Lower leg skin (tissue), 4 donors: ENCODE measurements around the gene OR4K1. TPM values are rescaled to one million over a fixed set of nuclear protein-coding genes. Genes with fewer than 3 reads are reported as not detected.

Experiments
- DNase-seq, 2 donors: peaks; one replicate each; pipeline ENCODE4 v3.0.0-alpha.2; 2019; ENCODE audit warnings: low spot score in 2 of 2
- H3K4me3 ChIP-seq: fragments of 200-600 bp; sonication (generic); 2 replicates; pipeline ENCODE4 v1.5.1; 2017; ENCODE audit warnings: mild to moderate bottlenecking, low read depth; ENCODE audit not compliant: poor library complexity, severe bottlenecking
- POLR2A ChIP-seq, 2 donors: fragments of 450-650 bp; IDR thresholded peaks; one replicate each; pipeline ENCODE4 v1.6.1; 2016 to 2017; ENCODE audit warnings: antibody characterized with exemption in 2 of 2, mild to moderate bottlenecking in 1 of 2, moderate library complexity in 1 of 2
- WGBS, 2 donors: methylation state at CpG; one replicate each; pipeline ENCODE4 v1.1.5; 2018; 5-methylcytosine and 5-hydroxymethylcytosine counted together
- intact Hi-C: fragments of 100-400 bp; cut with DNase I; formaldehyde crosslinking; loops from one replicate; pipeline ENCODE4 v1.15.0; 2023; ENCODE audit warnings: low total_unique reads
- total RNA-seq, 4 donors: library from RNA; depleted of rRNA; stranded (reverse); fragments of >200 nt; gene quantifications; one replicate each; pipeline ENCODE4 v1.1.0, GENCODE V29; 2016
- TF ChIP-seq, protein P1 (sequence below), 3 donors: fragments of 450-650 bp; IDR thresholded peaks; one replicate each; pipeline ENCODE4 v1.5.1; 2016; ENCODE audit warnings: antibody characterized with exemption in 3 of 3, mild to moderate bottlenecking in 3 of 3, moderate library complexity in 2 of 3

Gene OR4K1, protein sequence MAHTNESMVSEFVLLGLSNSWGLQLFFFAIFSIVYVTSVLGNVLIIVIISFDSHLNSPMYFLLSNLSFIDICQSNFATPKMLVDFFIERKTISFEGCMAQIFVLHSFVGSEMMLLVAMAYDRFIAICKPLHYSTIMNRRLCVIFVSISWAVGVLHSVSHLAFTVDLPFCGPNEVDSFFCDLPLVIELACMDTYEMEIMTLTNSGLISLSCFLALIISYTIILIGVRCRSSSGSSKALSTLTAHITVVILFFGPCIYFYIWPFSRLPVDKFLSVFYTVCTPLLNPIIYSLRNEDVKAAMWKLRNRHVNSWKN
- not detected for total RNA-seq

DNA sequence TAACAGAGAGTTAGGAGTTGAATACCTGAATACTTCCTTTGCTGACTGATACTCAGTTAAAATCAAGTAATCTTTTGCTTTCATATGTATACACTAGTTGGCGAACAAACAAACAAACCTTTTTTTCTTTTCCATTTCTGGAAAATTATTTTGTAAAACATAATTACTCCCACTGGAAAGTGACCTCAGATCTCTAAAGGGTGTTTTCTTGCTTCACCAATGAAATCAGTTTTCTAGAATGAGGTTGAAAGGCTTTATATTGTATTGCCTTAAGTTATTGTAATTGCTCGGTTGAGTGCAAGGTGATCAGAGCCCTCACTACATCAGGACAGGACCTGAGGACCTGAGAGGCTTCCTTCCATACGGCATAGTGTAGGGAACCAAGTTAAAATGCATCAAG, at the start of gene OR4K1:
TSS of gene OR4K1 (plus strand) at position 301 of the 400 bp plus-strand sequence. CDS start 4,750 bp downstream, outside the sequence.
- TF ChIP-seq POLR2A (IDR thresholded peaks at IDR 0.05), result no peak
- TF ChIP-seq, protein P1, sequence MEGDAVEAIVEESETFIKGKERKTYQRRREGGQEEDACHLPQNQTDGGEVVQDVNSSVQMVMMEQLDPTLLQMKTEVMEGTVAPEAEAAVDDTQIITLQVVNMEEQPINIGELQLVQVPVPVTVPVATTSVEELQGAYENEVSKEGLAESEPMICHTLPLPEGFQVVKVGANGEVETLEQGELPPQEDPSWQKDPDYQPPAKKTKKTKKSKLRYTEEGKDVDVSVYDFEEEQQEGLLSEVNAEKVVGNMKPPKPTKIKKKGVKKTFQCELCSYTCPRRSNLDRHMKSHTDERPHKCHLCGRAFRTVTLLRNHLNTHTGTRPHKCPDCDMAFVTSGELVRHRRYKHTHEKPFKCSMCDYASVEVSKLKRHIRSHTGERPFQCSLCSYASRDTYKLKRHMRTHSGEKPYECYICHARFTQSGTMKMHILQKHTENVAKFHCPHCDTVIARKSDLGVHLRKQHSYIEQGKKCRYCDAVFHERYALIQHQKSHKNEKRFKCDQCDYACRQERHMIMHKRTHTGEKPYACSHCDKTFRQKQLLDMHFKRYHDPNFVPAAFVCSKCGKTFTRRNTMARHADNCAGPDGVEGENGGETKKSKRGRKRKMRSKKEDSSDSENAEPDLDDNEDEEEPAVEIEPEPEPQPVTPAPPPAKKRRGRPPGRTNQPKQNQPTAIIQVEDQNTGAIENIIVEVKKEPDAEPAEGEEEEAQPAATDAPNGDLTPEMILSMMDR (IDR thresholded peaks at IDR 0.05), result no peak
- 62 to 63% methylated on average over 3 of the region's 3 CpGs for WGBS, 2 donors
- no peak within 1 kb of the TSS for H3K4me3 ChIP-seq
- no peak for DNase-seq
- intact Hi-C loops, result no loop called here

DNA sequence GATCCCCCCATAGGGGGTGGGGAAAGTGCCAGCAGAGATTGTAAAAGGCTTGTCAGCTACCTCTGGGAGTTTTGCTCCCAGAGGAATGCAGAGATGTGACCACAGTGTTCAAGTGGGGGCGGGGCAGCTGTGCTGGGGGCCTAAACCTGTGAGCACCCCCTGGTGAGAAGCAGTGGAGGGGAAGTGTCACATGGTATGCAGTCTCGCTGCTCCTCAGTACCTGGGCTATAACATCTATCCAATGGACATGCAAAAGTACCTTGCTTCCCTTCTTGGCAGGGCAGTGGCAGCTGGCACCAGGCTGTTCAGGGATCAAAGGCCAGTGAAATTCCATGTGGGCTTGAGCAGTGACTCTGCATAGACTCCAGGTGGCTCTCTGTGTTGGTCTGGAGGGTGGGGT, 35.4 kb upstream of the OR4K1 start:
- WGBS, 2 donors, result 28 to 51% methylated on average over 2 of the region's 2 CpGs
- no peak for TF ChIP-seq POLR2A (IDR thresholded peaks at IDR 0.05)
- TF ChIP-seq, protein P1 (IDR thresholded peaks at IDR 0.05), result no peak
- DNase-seq, result peak in 1 of 2 donors; percentile 76
- no peak overlapping the region for H3K4me3 ChIP-seq
- intact Hi-C loops, result no loop called here

- no peak for DNase-seq
- no peak overlapping the region for H3K4me3 ChIP-seq
- TF ChIP-seq POLR2A (IDR thresholded peaks at IDR 0.05), result no peak
- TF ChIP-seq, protein P1 (IDR thresholded peaks at IDR 0.05), result no peak
- intact Hi-C loops, result no loop called here
- WGBS, 2 donors, result 47 to 70% methylated on average over 3 of the region's 3 CpGs
Observed at GRCh38 chr14:19900999-19901398, 29.7 kb upstream of the OR4K1 start.

- 83 to 88% methylated on average over 4 of the region's 4 CpGs for WGBS, 2 donors
- intact Hi-C loops, result no loop called here
- TF ChIP-seq, protein P1 (IDR thresholded peaks at IDR 0.05), result no peak
- TF ChIP-seq POLR2A (IDR thresholded peaks at IDR 0.05), result no peak
- no peak for DNase-seq
- H3K4me3 ChIP-seq, result no peak overlapping the region
Observed at GRCh38 chr14:19902409-19902808, 28.3 kb upstream of the OR4K1 start.

DNA sequence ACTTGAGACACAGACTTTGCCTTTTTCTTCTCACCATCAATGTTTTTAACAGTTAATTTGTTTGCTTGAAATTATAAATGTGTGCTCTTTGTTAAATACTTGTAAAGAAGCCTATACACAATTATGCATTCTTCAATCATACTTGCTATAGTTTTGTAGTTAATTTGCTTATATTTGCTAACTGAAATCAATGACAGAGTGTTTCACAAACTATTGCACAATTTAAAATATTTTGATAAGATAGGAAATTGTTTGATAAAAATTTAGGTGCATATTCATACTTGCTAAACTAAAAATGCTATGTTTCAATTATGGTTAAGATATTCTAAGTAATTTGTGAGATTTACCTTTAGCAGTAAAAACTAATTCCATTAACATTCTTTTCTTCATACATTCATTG, 24.1 kb upstream of the OR4K1 start:
- no peak overlapping the region for H3K4me3 ChIP-seq
- no peak for DNase-seq
- intact Hi-C loops, result no loop called here
- TF ChIP-seq, protein P1 (IDR thresholded peaks at IDR 0.05), result no peak
- no peak for TF ChIP-seq POLR2A (IDR thresholded peaks at IDR 0.05)

DNA sequence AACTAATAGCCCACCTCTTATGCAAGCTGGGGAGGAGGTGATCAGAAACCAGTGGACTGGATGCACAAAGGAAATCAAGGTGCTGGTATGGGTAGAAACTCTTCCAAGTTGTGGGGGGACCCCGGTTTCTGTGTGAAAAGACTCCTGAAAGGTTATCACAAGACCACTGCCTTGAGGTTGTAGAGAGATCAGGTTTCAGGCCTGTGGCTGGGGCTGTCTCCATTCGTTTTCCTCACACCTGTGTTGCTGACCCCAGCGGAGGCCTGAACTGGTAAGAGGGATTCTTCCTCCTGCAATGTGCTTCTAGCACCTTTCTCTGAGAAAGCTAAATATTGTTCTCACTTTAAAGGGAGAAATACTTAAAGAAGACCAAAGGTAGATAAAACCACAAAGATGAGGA, 19.6 kb upstream of the OR4K1 start:
- DNase-seq, result no peak
- intact Hi-C loops, result no loop called here
- 47 to 53% methylated on average over 3 of the region's 3 CpGs for WGBS, 2 donors

More for the DNA sequence above, 19.6 kb upstream of the OR4K1 start:
- no peak for TF ChIP-seq POLR2A (IDR thresholded peaks at IDR 0.05)
- TF ChIP-seq, protein P1 (IDR thresholded peaks at IDR 0.05), result no peak
- H3K4me3 ChIP-seq, result no peak overlapping the region
